NCI-H1417 treated with DMSO at 0.1 percent for 48 hours (cell line): ENCODE measurements around the gene COL10A1.

Source experiments
- DNase-seq: peaks from one replicate; lab custom pipeline; 2025; lab: John Stamatoyannopoulos, UW

COL10A1 gene

DNA sequence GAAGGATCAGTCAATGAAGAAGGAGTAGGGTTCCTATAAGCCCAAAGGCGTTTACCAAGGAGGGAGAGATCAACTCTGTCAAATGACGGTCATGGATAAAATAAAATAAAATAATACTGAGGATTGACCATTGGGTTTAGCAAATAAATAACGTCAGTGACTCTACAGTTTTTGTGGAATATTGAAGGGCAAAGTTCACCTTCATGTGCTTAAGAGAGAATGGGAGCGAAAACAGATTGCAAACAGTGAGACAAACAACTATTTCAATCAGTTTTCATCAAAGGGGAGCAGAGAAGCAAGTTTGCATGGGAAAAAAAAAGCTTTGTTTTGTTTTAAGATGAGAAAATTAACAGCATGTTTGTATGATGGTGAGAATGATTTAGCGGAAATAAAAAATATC lies 42.9 kb downstream of the COL10A1 start:
- DNase-seq: no peak

DNA sequence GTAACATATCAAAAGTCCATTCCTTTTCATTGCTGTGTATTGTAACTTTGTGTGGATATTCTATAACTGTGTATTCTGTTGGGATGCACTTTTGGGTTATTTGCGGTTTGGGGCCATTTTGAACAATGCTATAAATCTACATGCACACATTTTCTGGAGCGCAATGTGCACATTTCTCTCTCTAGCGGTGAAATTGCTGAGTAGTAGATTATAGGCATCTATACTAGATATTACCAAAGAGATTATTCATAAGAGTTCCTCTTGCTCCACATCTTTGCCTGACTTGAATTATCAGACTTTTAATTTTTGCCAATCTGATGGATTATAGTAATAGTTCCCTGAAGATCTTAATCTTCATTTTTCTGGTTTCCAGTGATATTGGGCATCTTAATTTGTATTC lies 47.0 kb downstream of the COL10A1 start:
- no peak for DNase-seq

DNA sequence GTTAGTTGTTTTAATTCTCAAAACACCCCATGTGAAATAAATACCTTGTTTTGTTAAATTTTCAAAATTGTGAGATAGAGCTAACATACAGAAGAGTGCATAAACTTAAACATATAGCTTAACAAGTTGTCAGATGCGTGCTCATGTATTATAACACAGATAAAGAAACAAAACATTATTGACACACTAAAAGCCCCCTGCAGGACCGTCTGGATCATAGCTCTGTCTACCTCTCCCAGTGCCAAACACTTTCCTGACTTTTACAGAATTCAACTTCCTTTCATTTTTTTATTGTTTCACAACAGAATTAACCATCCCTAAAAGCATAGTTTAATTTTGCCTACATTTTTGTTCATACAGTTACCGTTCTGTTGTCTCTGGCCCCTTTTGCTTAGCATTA lies 47.4 kb downstream of the COL10A1 start:
- DNase-seq: no peak

DNA sequence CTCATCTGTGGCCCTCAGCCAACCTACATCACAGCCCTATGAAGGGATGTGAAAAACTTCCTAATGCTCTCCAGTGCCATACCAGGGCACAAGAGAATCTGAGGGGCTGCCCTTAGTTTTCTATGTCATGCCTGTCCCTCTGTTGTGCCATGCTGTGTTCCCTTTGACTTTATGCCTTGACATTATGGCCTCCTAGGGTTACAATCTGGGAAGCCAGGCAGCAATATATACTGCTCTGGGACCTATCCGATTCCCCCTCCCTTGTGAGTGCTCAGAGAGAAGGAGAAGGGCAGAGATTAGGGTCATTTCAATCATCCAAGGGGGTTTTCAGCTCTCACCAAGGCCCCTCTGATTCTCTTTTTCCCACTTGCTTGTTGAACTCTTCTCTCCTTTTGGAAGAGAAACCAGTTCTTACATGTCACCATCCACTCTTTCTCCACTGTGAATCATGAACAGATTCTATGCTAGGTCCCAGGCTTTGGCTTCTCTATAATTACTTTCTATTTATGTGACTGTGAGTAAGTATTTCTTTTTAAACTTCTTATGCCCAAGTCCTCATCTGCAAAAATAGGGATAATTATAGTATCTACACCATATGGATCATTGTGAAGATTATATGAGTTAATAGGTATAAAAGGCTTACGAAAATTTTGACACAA lies 51.1 kb downstream of the COL10A1 start:
- no peak for DNase-seq

DNA sequence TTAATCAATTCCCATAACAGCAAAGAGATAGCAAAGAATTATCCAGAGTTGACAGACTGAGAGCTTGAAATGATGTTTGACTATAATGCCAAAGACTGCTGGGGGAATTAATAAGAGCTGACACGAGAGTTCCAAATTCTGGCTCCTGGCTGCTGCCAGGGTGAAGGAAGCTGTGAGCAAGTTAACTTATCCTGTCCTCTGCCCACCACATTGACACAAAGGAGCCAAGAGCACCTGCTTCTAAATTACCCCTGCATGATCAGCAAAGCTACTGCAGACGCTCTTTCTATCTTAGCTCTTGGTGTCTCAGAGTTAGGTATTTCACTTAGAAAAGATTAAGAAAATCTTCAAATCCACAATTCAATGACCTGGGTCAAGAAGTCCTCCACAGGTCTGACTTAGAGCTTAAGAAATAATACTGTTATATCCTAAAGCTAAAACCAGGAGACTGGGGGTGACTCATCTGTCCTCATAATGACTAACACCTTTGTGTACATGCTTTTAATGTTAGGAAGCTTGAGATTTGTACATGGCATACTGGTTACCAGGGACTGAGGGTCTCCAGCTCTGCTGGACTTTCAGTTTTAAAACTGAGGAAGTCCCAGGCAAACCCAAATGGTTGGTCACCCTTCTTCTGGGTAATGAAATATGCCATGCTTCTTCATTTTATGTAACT lies 52.0 kb downstream of the COL10A1 start:
- DNase-seq: no peak

DNA sequence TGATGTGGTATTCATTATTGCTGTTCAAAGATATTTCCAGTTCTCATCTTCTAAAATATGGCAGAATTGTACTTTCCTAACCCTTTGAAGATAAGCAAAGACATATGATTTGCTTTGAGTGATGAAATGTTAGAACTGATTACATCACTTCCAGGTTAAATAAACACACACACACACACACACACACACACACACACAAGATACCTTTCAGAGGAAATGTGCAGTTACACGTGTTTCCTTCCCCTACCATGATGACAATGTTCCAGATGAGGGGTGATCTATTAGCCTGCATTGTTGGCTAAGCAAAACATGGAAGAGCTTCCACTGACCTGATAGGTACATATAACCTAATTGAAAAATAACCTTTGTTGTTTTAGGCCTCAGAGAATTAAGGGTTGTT lies 53.6 kb downstream of the COL10A1 start:
- no peak for DNase-seq

DNA sequence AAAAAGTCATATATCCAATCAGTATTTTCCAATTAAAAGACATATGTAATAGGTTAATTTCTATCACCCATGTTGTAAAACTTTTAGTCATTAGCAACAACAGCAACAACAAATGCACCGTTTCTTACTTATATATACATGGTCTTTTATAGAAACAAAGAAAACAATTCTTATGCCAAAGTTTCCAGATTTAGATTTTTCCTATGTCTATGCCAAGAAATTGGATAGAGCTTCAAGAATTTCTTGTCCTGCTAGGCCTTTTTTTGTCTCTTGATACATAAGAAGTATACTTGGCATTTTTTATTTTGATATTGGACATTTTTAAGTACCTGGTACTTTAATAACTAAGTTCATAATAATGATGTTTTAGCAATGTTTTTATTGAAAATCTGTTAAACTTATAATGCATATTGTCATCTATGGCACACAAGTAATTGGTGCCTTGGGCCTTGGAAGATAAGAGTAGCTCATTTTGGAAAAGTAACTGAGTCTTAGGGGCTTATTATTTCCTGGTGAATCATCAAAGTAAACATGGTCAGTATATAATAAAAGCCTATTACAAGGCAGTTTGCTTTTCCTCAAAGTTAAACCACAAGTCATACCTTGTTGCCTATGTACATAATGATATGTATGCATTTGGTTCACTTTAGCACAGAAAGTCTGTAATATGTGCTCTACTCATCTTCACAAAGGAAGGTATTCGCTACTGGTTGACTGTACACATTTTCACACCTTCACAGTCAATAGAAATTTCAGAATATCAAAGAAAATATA lies 55.1 kb downstream of the COL10A1 start:
- DNase-seq: no peak

DNA sequence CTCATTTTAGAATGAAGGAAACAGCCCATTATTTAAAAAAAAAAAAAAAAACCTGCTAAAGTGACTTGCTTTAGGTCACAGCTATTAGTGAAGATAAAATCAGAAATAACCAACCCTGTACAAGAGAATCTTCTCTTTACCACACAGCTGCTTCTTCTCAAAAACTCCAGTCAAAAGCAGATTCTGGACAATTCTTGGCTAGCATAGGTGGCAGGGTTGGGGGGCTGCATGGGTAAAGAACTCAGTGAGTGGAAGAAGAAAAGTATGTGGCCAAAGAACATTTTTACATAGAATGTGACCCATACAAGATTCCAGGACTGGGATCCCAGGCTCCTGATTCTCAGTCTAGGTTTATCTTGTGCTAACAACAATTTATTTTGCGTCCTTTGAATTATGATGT lies 55.8 kb downstream of the COL10A1 start:
- no peak for DNase-seq
